ENCODE data around the gene TNXB. TPM values are rescaled to one million over a fixed set of nuclear protein-coding genes. Genes with fewer than 3 reads are reported as not detected.
A peak's percentile ranks its signal among the peaks of the same experiment; 100 is the strongest.

Gene TNXB
- total and polyA plus RNA-seq, 9 of the 15 experiments (the other 6 are each of a cell fraction or from before 2014, with no cell fraction given) = 0.14 to 28.1 (median 12.4) TPM

DNA sequence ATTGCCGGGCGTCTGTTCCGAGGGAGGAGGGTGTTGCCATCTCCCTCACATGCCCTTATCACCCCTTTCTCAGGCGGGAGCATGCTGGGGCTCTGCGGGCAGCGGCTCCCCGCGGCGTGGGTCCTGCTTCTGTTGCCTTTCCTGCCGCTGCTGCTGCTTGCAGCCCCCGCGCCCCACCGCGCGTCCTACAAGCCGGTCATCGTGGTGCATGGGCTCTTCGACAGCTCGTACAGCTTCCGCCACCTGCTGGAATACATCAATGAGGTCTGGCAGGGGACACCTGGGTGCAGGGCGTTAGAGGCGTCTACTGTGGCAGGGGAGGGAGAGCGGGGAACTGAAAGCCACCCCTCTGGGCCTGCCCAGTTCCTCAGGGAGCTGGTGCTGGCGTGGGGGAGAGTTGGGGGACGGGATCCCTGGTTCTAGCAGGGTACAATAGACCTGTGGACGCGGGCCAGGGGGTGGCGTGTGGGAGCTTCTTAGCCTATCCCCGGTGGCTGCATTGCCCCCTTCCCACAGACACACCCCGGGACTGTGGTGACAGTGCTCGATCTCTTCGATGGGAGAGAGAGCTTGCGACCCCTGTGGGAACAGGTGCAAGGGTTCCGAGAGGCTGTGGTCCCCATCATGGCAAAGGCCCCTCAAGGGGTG lies 45.5 kb upstream of the TNXB start (continued):
- TF ChIP-seq, protein P1, sequence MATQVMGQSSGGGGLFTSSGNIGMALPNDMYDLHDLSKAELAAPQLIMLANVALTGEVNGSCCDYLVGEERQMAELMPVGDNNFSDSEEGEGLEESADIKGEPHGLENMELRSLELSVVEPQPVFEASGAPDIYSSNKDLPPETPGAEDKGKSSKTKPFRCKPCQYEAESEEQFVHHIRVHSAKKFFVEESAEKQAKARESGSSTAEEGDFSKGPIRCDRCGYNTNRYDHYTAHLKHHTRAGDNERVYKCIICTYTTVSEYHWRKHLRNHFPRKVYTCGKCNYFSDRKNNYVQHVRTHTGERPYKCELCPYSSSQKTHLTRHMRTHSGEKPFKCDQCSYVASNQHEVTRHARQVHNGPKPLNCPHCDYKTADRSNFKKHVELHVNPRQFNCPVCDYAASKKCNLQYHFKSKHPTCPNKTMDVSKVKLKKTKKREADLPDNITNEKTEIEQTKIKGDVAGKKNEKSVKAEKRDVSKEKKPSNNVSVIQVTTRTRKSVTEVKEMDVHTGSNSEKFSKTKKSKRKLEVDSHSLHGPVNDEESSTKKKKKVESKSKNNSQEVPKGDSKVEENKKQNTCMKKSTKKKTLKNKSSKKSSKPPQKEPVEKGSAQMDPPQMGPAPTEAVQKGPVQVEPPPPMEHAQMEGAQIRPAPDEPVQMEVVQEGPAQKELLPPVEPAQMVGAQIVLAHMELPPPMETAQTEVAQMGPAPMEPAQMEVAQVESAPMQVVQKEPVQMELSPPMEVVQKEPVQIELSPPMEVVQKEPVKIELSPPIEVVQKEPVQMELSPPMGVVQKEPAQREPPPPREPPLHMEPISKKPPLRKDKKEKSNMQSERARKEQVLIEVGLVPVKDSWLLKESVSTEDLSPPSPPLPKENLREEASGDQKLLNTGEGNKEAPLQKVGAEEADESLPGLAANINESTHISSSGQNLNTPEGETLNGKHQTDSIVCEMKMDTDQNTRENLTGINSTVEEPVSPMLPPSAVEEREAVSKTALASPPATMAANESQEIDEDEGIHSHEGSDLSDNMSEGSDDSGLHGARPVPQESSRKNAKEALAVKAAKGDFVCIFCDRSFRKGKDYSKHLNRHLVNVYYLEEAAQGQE (IDR thresholded peaks at IDR 0.05; ENCODE audit: borderline replicate concordance) = peak; percentile 92
- TF ChIP-seq, protein P1 (CRISPR knock-in tag; IDR thresholded peaks at IDR 0.05; ENCODE audit: low read depth) = no peak
- no peak; the same call in 1 of the 2 replicates for TF ChIP-seq ZBTB1 (CRISPR knock-in tag; IDR thresholded peaks at IDR 0.05; ENCODE audit: borderline replicate concordance, low read depth)
- TF ChIP-seq, protein P2, sequence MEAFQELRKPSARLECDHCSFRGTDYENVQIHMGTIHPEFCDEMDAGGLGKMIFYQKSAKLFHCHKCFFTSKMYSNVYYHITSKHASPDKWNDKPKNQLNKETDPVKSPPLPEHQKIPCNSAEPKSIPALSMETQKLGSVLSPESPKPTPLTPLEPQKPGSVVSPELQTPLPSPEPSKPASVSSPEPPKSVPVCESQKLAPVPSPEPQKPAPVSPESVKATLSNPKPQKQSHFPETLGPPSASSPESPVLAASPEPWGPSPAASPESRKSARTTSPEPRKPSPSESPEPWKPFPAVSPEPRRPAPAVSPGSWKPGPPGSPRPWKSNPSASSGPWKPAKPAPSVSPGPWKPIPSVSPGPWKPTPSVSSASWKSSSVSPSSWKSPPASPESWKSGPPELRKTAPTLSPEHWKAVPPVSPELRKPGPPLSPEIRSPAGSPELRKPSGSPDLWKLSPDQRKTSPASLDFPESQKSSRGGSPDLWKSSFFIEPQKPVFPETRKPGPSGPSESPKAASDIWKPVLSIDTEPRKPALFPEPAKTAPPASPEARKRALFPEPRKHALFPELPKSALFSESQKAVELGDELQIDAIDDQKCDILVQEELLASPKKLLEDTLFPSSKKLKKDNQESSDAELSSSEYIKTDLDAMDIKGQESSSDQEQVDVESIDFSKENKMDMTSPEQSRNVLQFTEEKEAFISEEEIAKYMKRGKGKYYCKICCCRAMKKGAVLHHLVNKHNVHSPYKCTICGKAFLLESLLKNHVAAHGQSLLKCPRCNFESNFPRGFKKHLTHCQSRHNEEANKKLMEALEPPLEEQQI (IDR thresholded peaks at IDR 0.05) = no peak
- no peak for TF ChIP-seq DNMT1 (IDR thresholded peaks at IDR 0.05)
- TF ChIP-seq, protein P3, sequence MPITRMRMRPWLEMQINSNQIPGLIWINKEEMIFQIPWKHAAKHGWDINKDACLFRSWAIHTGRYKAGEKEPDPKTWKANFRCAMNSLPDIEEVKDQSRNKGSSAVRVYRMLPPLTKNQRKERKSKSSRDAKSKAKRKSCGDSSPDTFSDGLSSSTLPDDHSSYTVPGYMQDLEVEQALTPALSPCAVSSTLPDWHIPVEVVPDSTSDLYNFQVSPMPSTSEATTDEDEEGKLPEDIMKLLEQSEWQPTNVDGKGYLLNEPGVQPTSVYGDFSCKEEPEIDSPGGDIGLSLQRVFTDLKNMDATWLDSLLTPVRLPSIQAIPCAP (CRISPR knock-in tag; IDR thresholded peaks at IDR 0.05; ENCODE audit: borderline replicate concordance) = no peak
- TF ChIP-seq, protein P4, sequence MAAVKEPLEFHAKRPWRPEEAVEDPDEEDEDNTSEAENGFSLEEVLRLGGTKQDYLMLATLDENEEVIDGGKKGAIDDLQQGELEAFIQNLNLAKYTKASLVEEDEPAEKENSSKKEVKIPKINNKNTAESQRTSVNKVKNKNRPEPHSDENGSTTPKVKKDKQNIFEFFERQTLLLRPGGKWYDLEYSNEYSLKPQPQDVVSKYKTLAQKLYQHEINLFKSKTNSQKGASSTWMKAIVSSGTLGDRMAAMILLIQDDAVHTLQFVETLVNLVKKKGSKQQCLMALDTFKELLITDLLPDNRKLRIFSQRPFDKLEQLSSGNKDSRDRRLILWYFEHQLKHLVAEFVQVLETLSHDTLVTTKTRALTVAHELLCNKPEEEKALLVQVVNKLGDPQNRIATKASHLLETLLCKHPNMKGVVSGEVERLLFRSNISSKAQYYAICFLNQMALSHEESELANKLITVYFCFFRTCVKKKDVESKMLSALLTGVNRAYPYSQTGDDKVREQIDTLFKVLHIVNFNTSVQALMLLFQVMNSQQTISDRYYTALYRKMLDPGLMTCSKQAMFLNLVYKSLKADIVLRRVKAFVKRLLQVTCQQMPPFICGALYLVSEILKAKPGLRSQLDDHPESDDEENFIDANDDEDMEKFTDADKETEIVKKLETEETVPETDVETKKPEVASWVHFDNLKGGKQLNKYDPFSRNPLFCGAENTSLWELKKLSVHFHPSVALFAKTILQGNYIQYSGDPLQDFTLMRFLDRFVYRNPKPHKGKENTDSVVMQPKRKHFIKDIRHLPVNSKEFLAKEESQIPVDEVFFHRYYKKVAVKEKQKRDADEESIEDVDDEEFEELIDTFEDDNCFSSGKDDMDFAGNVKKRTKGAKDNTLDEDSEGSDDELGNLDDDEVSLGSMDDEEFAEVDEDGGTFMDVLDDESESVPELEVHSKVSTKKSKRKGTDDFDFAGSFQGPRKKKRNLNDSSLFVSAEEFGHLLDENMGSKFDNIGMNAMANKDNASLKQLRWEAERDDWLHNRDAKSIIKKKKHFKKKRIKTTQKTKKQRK (IDR thresholded peaks at IDR 0.05; ENCODE audit: borderline replicate concordance, low read depth, low read length) = no peak
- TF ChIP-seq, protein P5, sequence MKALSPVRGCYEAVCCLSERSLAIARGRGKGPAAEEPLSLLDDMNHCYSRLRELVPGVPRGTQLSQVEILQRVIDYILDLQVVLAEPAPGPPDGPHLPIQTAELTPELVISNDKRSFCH (CRISPR knock-in tag; IDR thresholded peaks at IDR 0.05) = no peak
- TF ChIP-seq, protein P5 (tag; IDR thresholded peaks at IDR 0.05) = no peak
- TF ChIP-seq RBBP5 (IDR thresholded peaks at IDR 0.05; ENCODE audit: borderline replicate concordance, insufficient read depth, low read length, poor library complexity, severe bottlenecking) = peak; percentile 88
- TF ChIP-seq SMARCC2 (IDR thresholded peaks at IDR 0.05; ENCODE audit: low read depth) = no peak

Data from K562 (cell line).